DOHH2 (cell line): ENCODE results near the gene STK32C.
A peak's percentile ranks its signal among the peaks of the same experiment; 100 is the strongest.

Experiments
- H3F3A ChIP-seq: fragments of 200-600 bp; sonication (generic), shearing (Covaris generic); 2 replicates; pipeline ENCODE4 v1.6.0; 2016; ENCODE audit warnings: antibody characterized with exemption, mild to moderate bottlenecking; ENCODE audit not compliant: control insufficient read depth, insufficient read depth
- H3K27ac ChIP-seq: fragments of 200-600 bp; sonication (generic); 2 replicates; pipeline ENCODE4 v1.5.1; 2014; ENCODE audit warnings: low read depth, mild to moderate bottlenecking, low read length, moderate library complexity
- H3K27me3 ChIP-seq: fragments of 200-600 bp; sonication (generic); 2 replicates; pipeline ENCODE4 v1.6.1; 2014; ENCODE audit warnings: mild to moderate bottlenecking, low read length, mixed read lengths; ENCODE audit not compliant: control insufficient read depth
- H3K36me3 ChIP-seq: fragments of 200-600 bp; sonication (generic); 2 replicates; pipeline ENCODE4 v1.6.1; 2014; ENCODE audit warnings: mild to moderate bottlenecking, low read length, moderate library complexity, mixed read lengths; ENCODE audit not compliant: control insufficient read depth
- H3K4me1 ChIP-seq: fragments of 200-600 bp; sonication (generic); 2 replicates; pipeline ENCODE4 v1.6.1; 2014; ENCODE audit warnings: mild to moderate bottlenecking, low read length, mixed read lengths; ENCODE audit not compliant: control insufficient read depth
- H3K4me2 ChIP-seq: fragments of 200-600 bp; sonication (generic); 2 replicates; pipeline ENCODE4 v1.6.0; 2014; ENCODE audit warnings: mild to moderate bottlenecking, low read length, moderate library complexity
- H3K4me3 ChIP-seq: fragments of 200-600 bp; sonication (generic); 2 replicates; pipeline ENCODE4 v1.5.1; 2014; ENCODE audit warnings: mild to moderate bottlenecking, low read length, mixed read lengths
- H3K79me2 ChIP-seq: fragments of 200-600 bp; sonication (generic); 2 replicates; pipeline ENCODE4 v1.6.1; 2014; ENCODE audit warnings: mild to moderate bottlenecking, low read length, mixed read lengths; ENCODE audit not compliant: control insufficient read depth
- H3K9me2 ChIP-seq: fragments of 200-600 bp; sonication (generic); replicated peaks from 2 replicates; pipeline ENCODE4 v1.6.1; 2014; ENCODE audit warnings: mild to moderate bottlenecking, low read length, mixed read lengths; ENCODE audit not compliant: control insufficient read depth
- H3K9me3 ChIP-seq: fragments of 200-600 bp; sonication (generic); 2 replicates; pipeline ENCODE4 v1.6.1; 2014; ENCODE audit warnings: antibody characterized with exemption, low read length, mixed read lengths; ENCODE audit not compliant: control insufficient read depth, insufficient read depth
- H4K20me1 ChIP-seq: fragments of 200-600 bp; sonication (generic); 2 replicates; pipeline ENCODE4 v1.6.0; 2014; ENCODE audit warnings: low read depth, mild to moderate bottlenecking, antibody characterized with exemption, low read length, moderate library complexity; ENCODE audit not compliant: control insufficient read depth, insufficient read depth
- CTCF ChIP-seq: fragments of 200-600 bp; sonication (generic); IDR thresholded peaks from one replicate; pipeline ENCODE4 v1.5.1; 2014; ENCODE audit warnings: antibody characterized with exemption, mild to moderate bottlenecking, low read depth, low read length; ENCODE audit not compliant: poor library complexity, severe bottlenecking
- EZH2phosphoT487 ChIP-seq: fragments of 200-600 bp; sonication (generic); IDR thresholded peaks from 2 replicates; pipeline ENCODE4 v1.6.1; 2017; ENCODE audit warnings: borderline replicate concordance, mild to moderate bottlenecking, antibody characterized with exemption, low read length, moderate library complexity, mixed read lengths

Gene STK32C

DNA sequence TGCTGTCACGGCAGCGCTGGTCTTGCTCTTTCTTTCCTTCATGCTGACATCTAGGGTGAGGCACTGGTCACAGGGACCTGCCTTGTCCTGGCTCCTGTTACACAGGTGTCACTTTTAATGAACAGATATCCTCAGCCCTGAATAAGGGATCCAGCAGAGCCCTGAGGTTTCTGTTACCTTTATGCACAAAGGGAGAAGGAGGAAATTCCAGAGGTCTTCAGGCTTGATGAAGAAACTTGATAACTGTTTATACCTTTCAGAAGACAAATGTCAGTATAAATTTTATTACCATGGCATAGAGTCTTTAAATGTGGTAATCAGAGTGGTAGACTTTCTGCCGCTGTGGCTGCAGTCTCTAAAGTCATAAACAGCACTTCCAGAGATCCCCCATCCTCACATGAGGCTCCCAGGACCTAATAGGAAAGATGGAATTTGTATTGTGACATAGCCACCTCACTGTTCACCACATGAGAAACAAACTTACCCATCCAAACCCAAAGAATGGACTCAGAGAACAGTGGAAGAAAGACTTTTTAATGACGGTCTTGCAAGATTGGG is 27.0 kb upstream of the STK32C start:
- H3K36me3 ChIP-seq, result peaks cover 11% of the 10 kb centered on the region
- no peak overlapping the region for H3K4me2 ChIP-seq
- no peaks in the 10 kb centered on the region for H3F3A ChIP-seq
- peaks cover 6% of the 10 kb centered on the region; the same call in 1 of the 2 replicates for H4K20me1 ChIP-seq
- no peak overlapping the region for H3K4me3 ChIP-seq
- H3K27me3 ChIP-seq, result no peaks in the 10 kb centered on the region
- H3K27ac ChIP-seq, result no peak overlapping the region
- H3K79me2 ChIP-seq, result peaks cover 19% of the 10 kb centered on the region
- no peaks in the 10 kb centered on the region for H3K9me2 ChIP-seq
- H3K9me3 ChIP-seq, result no peaks in the 10 kb centered on the region
- peaks cover 16% of the 10 kb centered on the region for H3K4me1 ChIP-seq
- TF ChIP-seq CTCF (no peak), EZH2phosphoT487 (no peak)

- peak overlapping the region; percentile 81 for H3K4me2 ChIP-seq
- peaks cover 21% of the 10 kb centered on the region for H3K36me3 ChIP-seq
- no peaks in the 10 kb centered on the region for H3F3A ChIP-seq
- H3K9me3 ChIP-seq, result no peaks in the 10 kb centered on the region
- peak overlapping the region; percentile 90; the same call in 1 of the 2 replicates for H3K4me3 ChIP-seq
- no peaks in the 10 kb centered on the region for H3K27me3 ChIP-seq
- TF ChIP-seq CTCF, result no peak
- no peak for TF ChIP-seq EZH2phosphoT487
- H3K27ac ChIP-seq, result no peak overlapping the region
- peaks cover 23% of the 10 kb centered on the region for H3K4me1 ChIP-seq
- peaks cover 13% of the 10 kb centered on the region; the same call in 1 of the 2 replicates for H4K20me1 ChIP-seq
- no peaks in the 10 kb centered on the region for H3K9me2 ChIP-seq
- H3K79me2 ChIP-seq, result peaks cover 33% of the 10 kb centered on the region
These were observed 25.6 kb upstream of the STK32C start for GRCh38 chr10:132333386-132333785.

DNA sequence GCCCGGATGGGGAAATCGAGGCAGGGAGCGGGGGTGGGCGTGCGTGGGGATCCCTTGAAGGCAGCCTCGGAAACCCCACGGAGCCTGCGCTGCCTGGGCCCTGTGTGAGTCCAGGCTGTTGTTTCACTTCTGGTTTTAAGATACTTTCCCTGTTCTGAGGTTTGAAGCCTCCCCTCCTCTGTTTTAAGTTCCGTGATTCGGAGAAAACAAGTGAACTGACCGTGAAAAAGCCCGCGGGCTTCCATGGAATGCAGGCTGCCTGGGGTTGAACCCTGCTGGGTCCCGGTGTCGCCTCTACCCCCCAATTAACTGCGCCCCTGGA is 24.6 kb upstream of the STK32C start:
- no peaks in the 10 kb centered on the region for H3K9me2 ChIP-seq
- peaks cover 23% of the 10 kb centered on the region for H3K4me1 ChIP-seq
- peaks cover 27% of the 10 kb centered on the region for H3K36me3 ChIP-seq
- TF ChIP-seq CTCF, result no peak
- no peak for TF ChIP-seq EZH2phosphoT487
- H3K79me2 ChIP-seq, result peaks cover 43% of the 10 kb centered on the region
- peak overlapping the region; percentile 81 for H3K4me2 ChIP-seq
- no peaks in the 10 kb centered on the region for H3K9me3 ChIP-seq
- no peaks in the 10 kb centered on the region for H3K27me3 ChIP-seq
- H3K27ac ChIP-seq, result peak overlapping the region; percentile 71
- H4K20me1 ChIP-seq, result peaks cover 13% of the 10 kb centered on the region; the same call in 1 of the 2 replicates
- H3F3A ChIP-seq, result no peaks in the 10 kb centered on the region
- peak overlapping the region; percentile 90 for H3K4me3 ChIP-seq
